CD4-positive, alpha-beta T cell treated with Interleukin-6 at 100 ng/mL for 8 hours (primary cell): ENCODE measurements around the gene LILRB1.
"Not testable (repeated sequence)": the region's sequence is repeated elsewhere in the genome, so short reads cannot be mapped to it uniquely, and the experiment has no call there.

Experiments used
- DNase-seq: peaks from one replicate; pipeline ENCODE4 v3.0.0-alpha.2; 2020; ENCODE audit warnings: mixed read lengths, low spot score

The LILRB1 gene

GRCh38 chr19:54624934-54625730 is 5.2 kb upstream of the LILRB1 start:
- not testable (repeated sequence) for DNase-seq

GRCh38 chr19:54626757-54627156 is 3.5 kb upstream of the LILRB1 start:
- no peak for DNase-seq

GRCh38 chr19:54627912-54628311 is 2.4 kb upstream of the LILRB1 start:
- DNase-seq: not testable (repeated sequence)

GRCh38 chr19:54630782-54631181 is 498 bp downstream of the LILRB1 start:
- no peak for DNase-seq

GRCh38 chr19:54631489-54632337 is 1.4 kb downstream of the LILRB1 start:
- DNase-seq: not testable (repeated sequence)

- not testable (repeated sequence) for DNase-seq
Observed at GRCh38 chr19:54632517-54632916, 2.2 kb downstream of the LILRB1 start.

GRCh38 chr19:54633401-54633800 is 3.1 kb downstream of the LILRB1 start:
- DNase-seq: no peak

- DNase-seq: not testable (repeated sequence)
Observed at GRCh38 chr19:54636081-54636480, 5.8 kb downstream of the LILRB1 start.

GRCh38 chr19:54638683-54639082 is 8.4 kb downstream of the LILRB1 start:
- DNase-seq: no peak

- not testable (repeated sequence) for DNase-seq
Observed at GRCh38 chr19:54642953-54643352, 12.7 kb downstream of the LILRB1 start.

- not testable (repeated sequence) for DNase-seq
Observed at GRCh38 chr19:54643583-54643982, 13.3 kb downstream of the LILRB1 start.

GRCh38 chr19:54644056-54644455 is 13.8 kb downstream of the LILRB1 start:
- DNase-seq: no peak

GRCh38 chr19:54646331-54646841 is 16.1 kb downstream of the LILRB1 start:
- no peak for DNase-seq

GRCh38 chr19:54648129-54648528 is 17.8 kb downstream of the LILRB1 start:
- no peak for DNase-seq

- DNase-seq: no peak
Observed at GRCh38 chr19:54650108-54650655, 19.9 kb downstream of the LILRB1 start.

- no peak for DNase-seq
Observed at GRCh38 chr19:54653181-54653809, 23.0 kb downstream of the LILRB1 start.

- no peak for DNase-seq
Observed at GRCh38 chr19:54654447-54655321, 24.4 kb downstream of the LILRB1 start.

- no peak for DNase-seq
Observed at GRCh38 chr19:54659300-54659699, 29.0 kb downstream of the LILRB1 start.

GRCh38 chr19:54660306-54660705 is 30.0 kb downstream of the LILRB1 start:
- DNase-seq: no peak

GRCh38 chr19:54660964-54661363 is 30.7 kb downstream of the LILRB1 start:
- no peak for DNase-seq
